ENCODE results near the gene TPSD1. TPM values are rescaled to one million over a fixed set of nuclear protein-coding genes. Genes with fewer than 3 reads are reported as not detected.

TPSD1 gene
- polyA plus RNA-seq, 3 donors, result not detected

- no peak for TF ChIP-seq CTCF (IDR thresholded peaks at IDR 0.05)
- no peak overlapping the region for H3K4me2 ChIP-seq (replicated peaks; ENCODE audit: extremely low read depth, low read length, poor library complexity, severe bottlenecking)
- H3K4me1 ChIP-seq (ENCODE audit: control insufficient read depth in 1 of 2, insufficient read depth in 2 of 2, low read length in 2 of 2), result no peaks in the 10 kb centered on the region
- no peak for DNase-seq
- peaks cover 0 to 4% (median 0%) of the 10 kb centered on the region in 3 donors for H3K27me3 Mint-ChIP-seq (ENCODE audit: low read depth in 3 of 3)
- H3K9me3 ChIP-seq (replicated peaks in 1 of 2; ENCODE audit: control insufficient read depth in 1 of 2, insufficient read depth in 1 of 2, low read length in 2 of 2), result no peaks in the 10 kb centered on the region
- intact Hi-C loops (cut with micrococcal nuclease), result loop anchor here in 1 of 2 donors (10.0 kb wide), 1 partner anchor 52 kb away; no protein-coding TSS in a partner anchor
- H3K9me3 Mint-ChIP-seq, result peaks cover 0 to 3% (median 0%) of the 10 kb centered on the region in 7 donors
- no peak overlapping the region for H2AFZ ChIP-seq (ENCODE audit: insufficient read depth, low read depth, low read length, poor library complexity, severe bottlenecking)
- H3K36me3 Mint-ChIP-seq, result no peaks in the 10 kb centered on the region
- no peak overlapping the region for H3K4me3 Mint-ChIP-seq
- no peaks in the 10 kb centered on the region for H4K20me1 ChIP-seq (ENCODE audit: insufficient read depth, low read length)
- H3K79me2 ChIP-seq (ENCODE audit: insufficient read depth, low read length), result no peaks in the 10 kb centered on the region
- no peaks in the 10 kb centered on the region for H3K27me3 ChIP-seq (ENCODE audit: control insufficient read depth in 2 of 2, insufficient read depth in 2 of 2, low read length in 2 of 2)
- no peak overlapping the region for H3K27ac ChIP-seq (ENCODE audit: low read depth in 1 of 2, low read length in 2 of 2)
- H3K4me1 Mint-ChIP-seq, result no peaks in the 10 kb centered on the region
- H3K27ac Mint-ChIP-seq, result no peak overlapping the region
- no peak overlapping the region for H3K9ac ChIP-seq (ENCODE audit: insufficient read depth, low read length, poor library complexity, severe bottlenecking)
- no peak overlapping the region for H3K4me3 ChIP-seq (replicated peaks in 1 of 3; ENCODE audit: low read depth in 2 of 3, low read length in 3 of 3)
- H3K36me3 ChIP-seq (replicated peaks in 1 of 2; ENCODE audit: control insufficient read depth in 1 of 2, insufficient read depth in 2 of 2, low read length in 2 of 2), result no peaks in the 10 kb centered on the region
- 100% methylated on average over 1 of the region's 8 CpGs for WGBS (ENCODE audit: insufficient coverage)
Measured at GRCh38 chr16:1213231-1213630, 42.6 kb upstream of the TPSD1 start.

- intact Hi-C loops (cut with micrococcal nuclease), result loop anchor here in 1 of 2 donors (10.0 kb wide), 1 partner anchor 51 kb away; no protein-coding TSS in a partner anchor
- no peak overlapping the region for H3K9ac ChIP-seq (ENCODE audit: insufficient read depth, low read length, poor library complexity, severe bottlenecking)
- no peak overlapping the region for H3K27ac Mint-ChIP-seq
- H3K4me3 Mint-ChIP-seq, result no peak overlapping the region
- no peaks in the 10 kb centered on the region for H3K27me3 ChIP-seq (ENCODE audit: control insufficient read depth in 2 of 2, insufficient read depth in 2 of 2, low read length in 2 of 2)
- 100% methylated on average over 6 of the region's 25 CpGs for WGBS (ENCODE audit: insufficient coverage)
- no peaks in the 10 kb centered on the region for H4K20me1 ChIP-seq (ENCODE audit: insufficient read depth, low read length)
- no peak overlapping the region for H3K4me3 ChIP-seq (replicated peaks in 1 of 3; ENCODE audit: low read depth in 2 of 3, low read length in 3 of 3)
- no peak overlapping the region for H2AFZ ChIP-seq (ENCODE audit: insufficient read depth, low read depth, low read length, poor library complexity, severe bottlenecking)
- TF ChIP-seq CTCF (IDR thresholded peaks at IDR 0.05), result no peak
- H3K27ac ChIP-seq (ENCODE audit: low read depth in 1 of 2, low read length in 2 of 2), result no peak overlapping the region
- no peaks in the 10 kb centered on the region for H3K36me3 Mint-ChIP-seq
- no peaks in the 10 kb centered on the region for H3K9me3 ChIP-seq (replicated peaks in 1 of 2; ENCODE audit: control insufficient read depth in 1 of 2, insufficient read depth in 1 of 2, low read length in 2 of 2)
- no peak overlapping the region for H3K4me2 ChIP-seq (replicated peaks; ENCODE audit: extremely low read depth, low read length, poor library complexity, severe bottlenecking)
- no peaks in the 10 kb centered on the region for H3K4me1 Mint-ChIP-seq
- no peaks in the 10 kb centered on the region for H3K79me2 ChIP-seq (ENCODE audit: insufficient read depth, low read length)
- H3K9me3 Mint-ChIP-seq, result peaks cover 0 to 3% (median 0%) of the 10 kb centered on the region in 7 donors
- no peaks in the 10 kb centered on the region for H3K36me3 ChIP-seq (replicated peaks in 1 of 2; ENCODE audit: control insufficient read depth in 1 of 2, insufficient read depth in 2 of 2, low read length in 2 of 2)
- no peaks in the 10 kb centered on the region for H3K4me1 ChIP-seq (ENCODE audit: control insufficient read depth in 1 of 2, insufficient read depth in 2 of 2, low read length in 2 of 2)
- peaks cover 0 to 4% (median 0%) of the 10 kb centered on the region in 3 donors for H3K27me3 Mint-ChIP-seq (ENCODE audit: low read depth in 3 of 3)
- DNase-seq, result no peak
Measured at GRCh38 chr16:1213796-1214372, 42.0 kb upstream of the TPSD1 start.
